ENCODE results near the gene RBM20.
"Not testable (repeated sequence)": the region's sequence is repeated elsewhere in the genome, so short reads cannot be mapped to it uniquely, and the experiment has no call there.

RBM20 gene

DNA sequence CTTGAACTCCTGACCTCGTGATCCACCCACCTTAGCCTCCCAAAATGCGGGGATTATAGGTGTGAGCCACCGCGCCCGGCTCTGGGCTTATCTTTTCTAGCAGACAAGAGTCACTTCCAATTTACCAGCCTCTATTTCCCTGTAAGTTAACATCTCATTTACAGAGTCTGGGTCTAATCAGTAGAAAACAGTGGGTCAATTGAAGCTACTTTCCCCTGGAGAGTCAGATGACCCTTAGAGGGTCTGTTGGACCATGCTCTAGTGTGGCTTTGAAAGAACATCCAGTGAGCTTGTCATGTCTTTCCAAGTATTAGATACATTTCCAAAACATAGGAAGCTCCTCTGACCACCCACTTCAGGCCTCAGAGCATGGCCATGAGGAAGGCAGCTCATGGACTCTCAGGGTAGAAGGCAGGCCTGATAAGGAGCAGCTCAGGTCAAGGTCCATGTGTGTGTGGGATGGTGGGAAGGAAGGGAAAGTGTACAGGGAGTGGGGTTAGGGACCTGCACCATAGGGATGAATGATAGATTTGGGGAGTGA, 27.6 kb upstream of the RBM20 start:
- H3K4me3 ChIP-seq (replicated peaks; ENCODE audit: low read depth, low read length), result no peak overlapping the region
- no peak for DNase-seq (ENCODE audit: extremely low read depth, low read depth)
- TF ChIP-seq, protein P1, sequence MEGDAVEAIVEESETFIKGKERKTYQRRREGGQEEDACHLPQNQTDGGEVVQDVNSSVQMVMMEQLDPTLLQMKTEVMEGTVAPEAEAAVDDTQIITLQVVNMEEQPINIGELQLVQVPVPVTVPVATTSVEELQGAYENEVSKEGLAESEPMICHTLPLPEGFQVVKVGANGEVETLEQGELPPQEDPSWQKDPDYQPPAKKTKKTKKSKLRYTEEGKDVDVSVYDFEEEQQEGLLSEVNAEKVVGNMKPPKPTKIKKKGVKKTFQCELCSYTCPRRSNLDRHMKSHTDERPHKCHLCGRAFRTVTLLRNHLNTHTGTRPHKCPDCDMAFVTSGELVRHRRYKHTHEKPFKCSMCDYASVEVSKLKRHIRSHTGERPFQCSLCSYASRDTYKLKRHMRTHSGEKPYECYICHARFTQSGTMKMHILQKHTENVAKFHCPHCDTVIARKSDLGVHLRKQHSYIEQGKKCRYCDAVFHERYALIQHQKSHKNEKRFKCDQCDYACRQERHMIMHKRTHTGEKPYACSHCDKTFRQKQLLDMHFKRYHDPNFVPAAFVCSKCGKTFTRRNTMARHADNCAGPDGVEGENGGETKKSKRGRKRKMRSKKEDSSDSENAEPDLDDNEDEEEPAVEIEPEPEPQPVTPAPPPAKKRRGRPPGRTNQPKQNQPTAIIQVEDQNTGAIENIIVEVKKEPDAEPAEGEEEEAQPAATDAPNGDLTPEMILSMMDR (IDR thresholded peaks at IDR 0.05; ENCODE audit: low read depth, low read length, missing control alignments), result no peak

DNA sequence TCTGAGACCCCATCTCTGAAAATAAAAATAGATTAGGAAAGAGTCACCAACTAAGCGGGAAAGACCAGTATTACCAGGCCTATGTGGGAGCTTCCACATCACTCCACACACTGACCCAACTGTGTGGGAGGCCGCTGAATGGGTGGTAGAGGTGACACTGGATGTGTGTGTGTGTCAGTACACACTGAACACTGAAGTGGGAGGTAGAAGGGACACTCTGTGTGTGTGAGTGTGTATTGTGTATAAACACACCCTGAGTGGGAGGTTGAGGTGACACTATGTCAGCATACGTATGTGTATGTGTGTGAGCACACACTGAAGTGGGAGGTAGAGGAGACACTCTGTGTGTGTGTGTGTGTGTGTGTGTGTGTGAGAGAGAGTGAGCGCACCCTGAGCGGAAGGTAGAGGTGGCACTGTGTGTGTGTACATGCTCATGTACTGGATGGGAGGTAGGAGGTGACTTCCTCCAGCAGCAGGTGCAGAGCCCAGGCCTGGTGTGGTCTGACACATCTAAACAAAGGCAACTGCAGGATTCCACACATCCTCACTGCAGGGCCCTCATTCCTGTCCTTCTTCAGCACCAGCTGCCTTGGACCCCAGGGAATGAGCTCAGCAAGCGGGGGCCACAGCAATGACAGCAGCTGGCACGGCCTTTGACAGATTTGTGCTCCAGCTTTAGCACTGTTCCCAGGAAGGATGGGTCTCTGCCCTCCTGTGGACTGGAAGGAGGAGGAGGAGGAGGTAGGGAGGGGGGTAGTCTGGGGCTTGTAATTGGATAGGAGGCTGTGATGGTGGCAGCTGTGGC, 26.5 kb upstream of the RBM20 start:
- TF ChIP-seq, protein P1 (IDR thresholded peaks at IDR 0.05; ENCODE audit: low read depth, low read length, missing control alignments), result no peak
- H3K4me3 ChIP-seq (replicated peaks; ENCODE audit: low read depth, low read length), result no peak overlapping the region
- no peak for DNase-seq (ENCODE audit: extremely low read depth, low read depth)

DNA sequence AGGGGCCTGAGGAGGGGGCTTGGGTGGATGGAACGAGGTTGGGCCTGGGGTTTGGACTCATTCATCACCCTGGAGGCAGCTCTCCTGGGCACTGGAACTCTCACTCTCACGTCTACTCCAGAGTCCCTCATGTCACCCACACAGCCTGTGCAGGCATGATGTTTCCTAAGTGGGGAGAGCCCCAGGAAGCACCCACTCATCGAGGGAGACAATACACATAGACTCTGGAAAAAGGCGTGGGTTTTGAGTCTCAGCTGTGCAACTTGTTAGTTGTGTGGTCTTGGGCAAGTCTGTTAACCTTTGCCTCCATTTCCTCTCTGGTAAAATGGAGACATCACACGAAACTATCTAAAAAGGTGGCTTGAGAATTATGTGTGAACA, 25.9 kb upstream of the RBM20 start:
- TF ChIP-seq, protein P1 (IDR thresholded peaks at IDR 0.05; ENCODE audit: low read depth, low read length, missing control alignments), result no peak
- DNase-seq (ENCODE audit: extremely low read depth, low read depth), result no peak
- no peak overlapping the region for H3K4me3 ChIP-seq (replicated peaks; ENCODE audit: low read depth, low read length)

DNA sequence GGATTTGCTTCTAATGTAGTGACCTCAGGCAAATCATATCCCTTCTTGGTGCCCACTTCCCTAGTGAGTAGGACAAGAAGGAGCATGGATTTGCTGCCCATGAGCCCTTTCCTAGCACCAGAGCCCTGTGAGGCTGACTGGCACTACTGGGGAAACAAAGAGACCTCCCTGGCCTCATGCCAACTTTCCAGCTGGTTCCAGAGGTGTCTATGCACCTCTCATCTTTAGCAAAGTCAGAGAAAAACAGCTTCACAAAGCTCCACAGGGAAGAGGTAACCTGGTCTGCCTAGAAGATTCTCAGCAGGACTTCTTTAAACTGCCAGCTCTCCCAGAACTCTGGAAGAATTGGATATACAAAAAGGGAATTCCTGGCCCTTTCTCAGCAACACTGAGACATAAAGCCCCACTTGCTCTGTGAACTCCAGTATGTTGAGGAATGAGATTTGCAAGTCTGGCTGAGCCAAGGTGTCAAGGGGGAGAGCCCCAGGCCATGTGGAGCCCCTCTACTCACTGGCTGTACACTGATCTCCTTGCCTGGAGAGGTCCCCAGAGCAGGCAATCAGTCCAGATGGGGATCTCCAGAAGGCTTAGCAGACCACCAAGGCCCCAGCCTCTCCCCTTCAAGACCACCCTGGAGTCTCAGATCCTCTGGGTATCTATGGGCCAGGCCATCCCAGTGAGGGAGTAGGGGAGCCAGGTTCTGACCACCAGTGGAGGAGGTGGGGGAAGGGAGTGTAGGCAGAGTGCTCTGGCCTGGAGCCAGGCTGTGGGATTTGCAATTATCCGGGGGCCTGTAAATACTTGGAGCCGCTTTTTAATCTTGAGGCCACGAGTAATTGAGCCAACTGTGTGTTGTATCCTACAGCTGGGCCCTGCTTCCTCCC, 24.4 kb upstream of the RBM20 start:
- TF ChIP-seq, protein P1 (IDR thresholded peaks at IDR 0.05; ENCODE audit: low read depth, low read length, missing control alignments), result no peak
- no peak overlapping the region for H3K4me3 ChIP-seq (replicated peaks; ENCODE audit: low read depth, low read length)
- no peak for DNase-seq (ENCODE audit: extremely low read depth, low read depth)

DNA sequence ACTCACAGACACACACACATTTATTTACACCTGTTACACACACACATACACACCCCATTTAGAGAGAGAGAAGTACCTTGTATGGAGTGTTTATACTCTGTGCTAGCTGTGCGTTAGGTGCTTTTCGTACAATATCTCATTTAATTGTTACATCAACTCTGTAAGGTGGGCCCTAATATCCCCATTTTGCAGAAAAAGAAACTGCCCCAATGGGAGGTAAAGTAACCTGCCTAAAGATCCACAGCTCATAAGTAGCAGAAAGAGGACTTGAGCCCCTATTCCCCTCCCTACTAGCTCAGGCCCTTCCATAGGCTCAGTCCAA, 23.8 kb upstream of the RBM20 start:
- no peak overlapping the region for H3K4me3 ChIP-seq (replicated peaks; ENCODE audit: low read depth, low read length)
- DNase-seq (ENCODE audit: extremely low read depth, low read depth), result no peak
- TF ChIP-seq, protein P1 (IDR thresholded peaks at IDR 0.05; ENCODE audit: low read depth, low read length, missing control alignments), result no peak

DNA sequence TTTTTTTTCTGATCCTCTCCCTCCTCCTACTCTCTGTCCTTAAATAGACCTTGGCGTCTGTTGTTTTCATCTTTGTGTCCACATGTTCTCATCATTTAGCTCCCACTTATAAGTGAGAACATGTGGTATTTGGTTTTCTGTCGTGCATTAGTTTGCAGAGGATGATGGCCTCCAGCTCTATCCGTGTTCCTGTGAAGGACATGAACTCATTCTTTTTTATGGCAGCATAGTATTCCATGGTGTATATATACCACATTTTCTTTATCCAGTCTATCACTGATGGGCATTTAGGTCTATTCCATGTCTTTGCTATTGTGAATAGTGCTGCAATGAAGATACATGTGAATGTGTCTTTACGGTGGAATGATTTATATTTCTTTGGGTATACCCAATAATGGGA, 20.8 kb upstream of the RBM20 start:
- not testable (repeated sequence) for H3K4me3 ChIP-seq (replicated peaks; ENCODE audit: low read depth, low read length); DNase-seq (ENCODE audit: extremely low read depth, low read depth)

DNA sequence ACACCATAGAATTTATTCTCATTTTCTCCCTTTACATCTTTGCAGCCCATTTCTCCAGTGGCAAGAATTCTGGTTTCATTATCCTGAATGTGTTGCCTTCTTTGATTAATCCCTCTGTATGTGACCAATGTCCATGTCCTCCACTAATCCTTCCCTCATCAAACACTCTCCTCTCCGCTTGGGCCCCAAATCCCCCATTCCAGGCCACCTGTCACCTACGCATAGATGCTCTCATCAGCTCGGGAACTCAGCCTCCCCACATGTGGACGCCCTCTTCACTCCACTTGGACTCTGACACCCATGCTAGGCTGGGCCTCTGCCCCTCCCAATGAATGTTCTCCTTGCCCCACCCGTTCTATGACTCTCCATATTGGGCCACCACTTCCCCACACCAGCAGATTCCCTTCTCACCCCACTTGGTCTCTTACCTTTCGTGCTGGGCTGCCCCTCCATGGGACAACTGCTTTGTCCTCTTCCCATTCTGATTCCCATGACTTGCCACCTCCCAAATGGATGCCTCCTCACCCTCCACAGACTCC, 18.7 kb upstream of the RBM20 start:
- DNase-seq (ENCODE audit: extremely low read depth, low read depth), result no peak
- H3K4me3 ChIP-seq (replicated peaks; ENCODE audit: low read depth, low read length), result no peak overlapping the region
- TF ChIP-seq, protein P1 (IDR thresholded peaks at IDR 0.05; ENCODE audit: low read depth, low read length, missing control alignments), result no peak
